T47D (cell line): ENCODE measurements around the gene USP6NL.
A peak's percentile ranks its signal among the peaks of the same experiment; 100 is the strongest.

Experiments
- DNase-seq, 2 experiments: peaks; one replicate each; pipeline versions ENCODE4 v3.0.0 to v3.0.0-alpha.2; 2011 to 2012; ENCODE audit warnings: low read depth in 1 of 2, low spot score in 1 of 2
- JUND ChIP-seq: IDR thresholded peaks from 2 replicates; pipeline ENCODE4 v1.6.1; 2012; ENCODE audit warnings: low read depth
- in situ Hi-C: cut with HindIII; loops from 2 replicates; pipeline ENCODE4 v1.10.0; 2016; ENCODE audit warnings: low sequenced_read_pairs, low pct_unique_long_range_greater_than_20kb

Gene USP6NL

GRCh38 chr10:11610166-11610825 lies 1.2 kb downstream of the USP6NL start:
- in situ Hi-C loops: no loop called here
- no peak for TF ChIP-seq JUND
- DNase-seq: no peak

GRCh38 chr10:11609492-11610093 lies 1.9 kb downstream of the USP6NL start:
- in situ Hi-C loops: no loop called here
- no peak for TF ChIP-seq JUND
- no peak for DNase-seq

- no peak for TF ChIP-seq JUND
- DNase-seq: no peak
- in situ Hi-C loops: no loop called here
These were observed 2.4 kb downstream of the USP6NL start for GRCh38 chr10:11609052-11609451.

GRCh38 chr10:11608159-11609013 lies 3.1 kb downstream of the USP6NL start:
- in situ Hi-C loops: no loop called here
- no peak for DNase-seq
- TF ChIP-seq JUND: no peak

GRCh38 chr10:11605807-11606408 lies 5.5 kb downstream of the USP6NL start:
- TF ChIP-seq JUND: no peak
- in situ Hi-C loops: no loop called here
- DNase-seq: no peak

GRCh38 chr10:11604865-11605650 lies 6.4 kb downstream of the USP6NL start:
- in situ Hi-C loops: no loop called here
- DNase-seq: no peak
- TF ChIP-seq JUND: no peak

- in situ Hi-C loops: no loop called here
- DNase-seq: no peak
- no peak for TF ChIP-seq JUND
These were observed 7.7 kb downstream of the USP6NL start for GRCh38 chr10:11603741-11604140.

GRCh38 chr10:11602919-11603523 lies 8.4 kb downstream of the USP6NL start:
- DNase-seq: peak in 1 of 2 experiments; percentile 43
- in situ Hi-C loops: no loop called here
- peak; percentile 66 for TF ChIP-seq JUND

- DNase-seq: no peak
- in situ Hi-C loops: no loop called here
- no peak for TF ChIP-seq JUND
These were observed 9.1 kb downstream of the USP6NL start for GRCh38 chr10:11602358-11602757.

- in situ Hi-C loops: no loop called here
These were observed 9.8 kb downstream of the USP6NL start for GRCh38 chr10:11601670-11602069.

GRCh38 chr10:11600280-11600679 lies 11.2 kb downstream of the USP6NL start:
- in situ Hi-C loops: no loop called here
- TF ChIP-seq JUND: no peak
- DNase-seq: no peak

More at GRCh38 chr10:11601670-11602069, 9.8 kb downstream of the USP6NL start:
- no peak for DNase-seq
- no peak for TF ChIP-seq JUND
